Glomerular endothelial cell (primary cell): ENCODE data around the gene CTCF. TPM values are rescaled to one million over a fixed set of nuclear protein-coding genes. Genes with fewer than 3 reads are reported as not detected.
"Not testable (repeated sequence)": the region's sequence is repeated elsewhere in the genome, so short reads cannot be mapped to it uniquely, and the experiment has no call there.

Experiments used
- DNase-seq: peaks from one replicate; pipeline ENCODE4 v3.0.0-alpha.2; 2011; ENCODE audit warnings: low read depth, low spot score; ENCODE audit errors: extremely low read depth
- total RNA-seq: library from RNA; depleted of rRNA; stranded (reverse); fragments of >200 nt; gene quantifications from 2 replicates; pipeline ENCODE4 v1.2.3, GENCODE V29; 2015

The CTCF gene
- total RNA-seq: 27.7 and 34.2 TPM in 2 replicates

GRCh38 chr16:67562526-67562917 lies at the start of gene CTCF:
Gene CTCF (plus strand): TSS chr16:67562526. CDS start chr16:67610833, 48,307 bp downstream.
- no peak for DNase-seq

DNA sequence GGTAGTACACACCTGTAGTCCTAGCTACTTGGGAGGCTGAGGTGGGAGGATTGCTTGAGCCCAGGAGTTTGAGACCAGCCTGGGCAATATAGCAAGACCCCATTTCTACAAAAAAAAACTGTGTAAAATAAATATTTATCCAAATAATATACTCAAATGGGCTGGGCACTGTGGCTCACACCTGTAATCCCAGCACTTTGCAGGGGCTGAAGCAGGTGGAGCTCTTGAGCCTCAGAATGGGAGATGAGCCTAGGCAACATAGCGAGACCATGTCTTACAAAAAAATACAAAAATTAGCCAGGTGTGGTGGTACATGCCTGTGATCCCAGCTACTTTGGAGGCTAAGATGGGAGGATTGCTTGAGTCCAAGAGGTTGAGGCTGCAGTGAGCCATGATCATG lies 48.4 kb upstream of the CTCF start:
- DNase-seq: not testable (repeated sequence)

GRCh38 chr16:67514382-67514828 lies 47.9 kb upstream of the CTCF start:
- DNase-seq: peak; percentile 72

DNA sequence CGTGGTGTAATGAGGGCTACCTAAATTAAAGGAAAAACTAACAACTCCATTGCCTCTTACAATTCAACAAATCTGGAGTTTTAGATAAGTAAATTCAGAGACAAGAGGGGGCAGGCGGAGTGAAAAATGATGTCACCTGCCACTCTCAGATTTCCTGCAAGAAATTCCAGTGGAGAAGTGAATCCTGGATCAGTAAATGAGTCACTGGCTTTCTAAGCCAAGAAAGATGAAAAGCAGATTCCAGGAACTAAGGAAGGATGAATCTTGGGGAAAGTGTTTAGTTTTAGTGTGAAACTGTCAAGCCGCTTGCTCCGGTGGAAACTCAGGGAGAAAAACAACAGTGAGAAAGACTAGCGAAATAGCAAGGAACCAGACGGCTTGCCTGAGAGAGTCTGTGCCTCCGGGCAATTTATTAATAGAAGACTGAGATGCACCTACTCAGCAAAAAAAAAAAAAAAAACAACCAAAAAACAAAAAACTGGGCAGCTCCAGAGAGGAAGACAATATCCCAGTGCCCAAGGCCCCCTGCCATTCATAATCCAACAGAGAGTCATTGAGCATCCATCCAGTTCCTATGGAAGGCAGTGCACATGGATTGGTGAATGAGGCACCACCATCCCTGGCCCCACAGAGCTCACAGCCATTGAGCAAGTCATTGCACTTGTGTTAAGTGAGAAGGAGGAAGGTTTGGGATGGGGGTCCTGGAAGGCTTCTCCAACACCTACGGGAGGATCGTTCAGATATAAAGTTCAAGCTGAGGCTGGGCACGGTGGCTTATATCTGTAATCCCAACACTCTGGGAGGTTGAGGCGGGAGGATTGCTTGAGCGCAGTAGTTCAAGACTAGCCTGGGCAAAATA lies 45.8 kb upstream of the CTCF start:
- DNase-seq: no peak

DNA sequence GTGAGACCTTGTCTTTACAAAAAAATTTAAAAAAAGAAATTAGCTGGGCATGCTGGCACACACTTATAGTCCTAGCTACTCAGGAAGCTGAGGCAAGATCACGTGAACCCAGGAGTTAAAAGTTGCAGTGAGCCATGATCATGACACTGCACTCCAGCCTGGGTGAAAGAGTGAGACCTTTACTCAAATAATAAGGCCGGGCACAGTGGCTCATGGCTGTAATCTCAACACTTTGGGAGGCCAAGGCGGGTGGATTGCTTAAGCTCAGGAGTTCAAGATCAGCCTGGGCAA lies 45.2 kb upstream of the CTCF start:
- DNase-seq: no peak

- no peak for DNase-seq
These were observed 44.5 kb upstream of the CTCF start for GRCh38 chr16:67517661-67518423.

DNA sequence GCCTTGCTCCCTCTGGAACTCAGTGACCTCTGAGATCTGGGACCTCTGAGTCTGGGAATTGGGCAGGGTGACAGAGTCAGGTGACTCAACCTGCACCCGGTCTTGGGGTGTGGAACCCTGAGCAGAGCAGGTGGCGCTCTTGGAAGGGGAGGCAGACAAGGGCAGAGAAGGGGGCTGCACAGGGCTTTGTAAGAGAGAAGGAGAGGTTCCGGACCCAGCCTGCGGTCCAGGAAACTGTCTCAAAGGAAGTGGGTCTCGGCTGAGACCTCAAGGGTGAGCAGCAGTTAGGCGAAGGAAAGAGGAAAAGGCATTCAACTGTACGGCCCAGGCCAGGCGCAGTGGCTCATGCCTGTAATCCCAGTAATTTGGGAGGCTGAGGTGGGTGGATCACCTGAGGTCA lies 43.6 kb upstream of the CTCF start:
- DNase-seq: no peak

GRCh38 chr16:67519242-67519641 lies 43.1 kb upstream of the CTCF start:
- DNase-seq: no peak

GRCh38 chr16:67521095-67521804 lies 41.1 kb upstream of the CTCF start:
- DNase-seq: peak; percentile 92

DNA sequence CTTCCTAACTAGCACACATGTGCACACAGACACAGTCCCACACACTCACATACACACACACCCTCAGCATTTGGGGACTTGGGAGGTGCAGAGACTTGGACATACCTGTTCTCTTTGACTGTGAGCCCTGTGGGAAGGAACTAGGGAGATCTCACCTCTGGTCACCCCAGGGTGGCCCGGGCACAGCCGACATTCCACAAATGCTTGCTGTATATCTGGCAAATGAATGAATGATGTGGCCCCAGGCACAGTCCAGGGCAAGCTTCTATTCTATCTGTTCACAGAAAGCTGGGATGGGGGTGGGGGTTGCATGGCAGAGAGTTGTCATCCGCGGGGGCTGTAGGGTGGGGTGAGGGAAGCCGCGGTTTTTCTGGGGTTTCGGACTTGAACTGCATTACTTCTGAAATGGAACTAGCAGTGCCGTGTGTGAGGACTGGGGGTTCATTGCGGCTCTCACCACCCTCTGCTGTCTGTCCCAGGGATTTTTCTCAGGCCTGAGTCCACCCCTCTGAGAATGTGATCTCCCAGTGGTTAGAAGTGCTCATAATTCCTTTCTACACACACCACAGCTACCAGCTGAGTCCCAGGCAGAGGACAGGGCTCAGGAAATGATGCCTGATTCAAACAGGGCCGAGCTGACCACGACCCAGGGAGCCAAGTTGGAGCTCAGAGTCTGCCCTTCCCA lies 37.0 kb upstream of the CTCF start:
- no peak for DNase-seq

DNA sequence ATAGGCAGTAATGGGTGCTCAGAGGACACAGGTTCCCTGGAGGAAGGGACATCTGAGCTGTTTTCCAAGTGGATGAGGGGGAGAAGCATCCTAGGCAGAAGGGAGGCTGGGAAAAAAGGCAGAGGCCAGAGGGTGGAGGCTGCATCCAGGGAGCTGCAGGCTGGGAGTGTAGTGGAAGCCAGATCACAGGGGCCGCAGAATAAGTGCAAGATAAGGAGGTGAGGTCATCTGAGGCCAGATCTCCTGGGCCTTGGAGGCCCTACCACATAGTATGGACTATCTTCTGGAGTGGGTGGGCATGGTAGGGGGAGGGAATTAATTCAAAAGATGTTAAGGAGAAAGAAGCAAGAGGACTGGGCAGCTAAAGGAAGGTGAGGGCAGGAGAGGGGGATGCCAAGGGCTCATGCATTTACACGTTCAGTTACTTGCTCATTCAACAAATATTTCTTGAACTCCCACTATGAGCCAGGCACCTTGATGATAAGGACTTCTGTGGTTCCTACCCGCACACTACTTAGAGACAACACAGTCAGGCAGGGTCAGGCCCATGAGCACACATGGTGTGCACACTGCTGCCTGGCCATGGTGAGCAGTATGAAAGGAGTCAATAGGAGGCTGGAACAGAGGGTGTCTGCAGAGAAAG lies 36.1 kb upstream of the CTCF start:
- DNase-seq: no peak

DNA sequence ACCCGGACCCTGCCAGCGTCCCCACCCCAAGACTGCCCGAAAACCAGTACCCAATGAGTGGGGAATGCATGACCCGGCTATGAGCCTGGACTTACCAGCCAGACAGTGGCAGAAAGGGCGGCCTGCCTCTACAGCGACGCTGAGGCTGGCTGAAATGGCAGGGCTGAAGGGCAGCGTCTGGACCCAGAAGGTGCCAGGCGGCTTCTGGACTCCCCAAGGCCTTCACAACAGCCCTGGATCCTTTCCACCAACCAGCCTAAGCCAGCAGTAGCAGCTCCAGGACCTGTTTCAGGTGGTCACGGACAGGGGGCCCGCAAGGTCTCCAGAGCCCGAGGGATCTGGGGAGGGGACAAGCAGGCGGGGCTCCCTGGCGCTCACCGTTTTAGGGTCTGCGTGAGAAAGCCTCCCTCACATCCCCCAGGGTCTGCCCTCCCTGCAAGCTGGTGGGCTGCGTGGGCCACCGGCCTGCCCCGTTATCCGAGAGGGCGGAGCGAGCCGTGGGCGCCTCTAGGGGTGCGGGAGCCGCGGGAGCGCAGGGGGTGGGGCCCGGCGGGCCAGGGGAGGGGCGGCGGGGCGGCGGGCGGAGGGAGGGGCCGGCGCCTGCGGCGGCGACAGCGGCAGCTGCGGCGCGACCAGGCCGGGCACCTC lies 34.0 kb upstream of the CTCF start, which contains the start of gene RIPOR1:
Gene RIPOR1 (plus strand): TSS at position 608 of the 648 bp plus-strand sequence. CDS start 9,618 bp downstream, outside the sequence.
- no peak for DNase-seq

DNA sequence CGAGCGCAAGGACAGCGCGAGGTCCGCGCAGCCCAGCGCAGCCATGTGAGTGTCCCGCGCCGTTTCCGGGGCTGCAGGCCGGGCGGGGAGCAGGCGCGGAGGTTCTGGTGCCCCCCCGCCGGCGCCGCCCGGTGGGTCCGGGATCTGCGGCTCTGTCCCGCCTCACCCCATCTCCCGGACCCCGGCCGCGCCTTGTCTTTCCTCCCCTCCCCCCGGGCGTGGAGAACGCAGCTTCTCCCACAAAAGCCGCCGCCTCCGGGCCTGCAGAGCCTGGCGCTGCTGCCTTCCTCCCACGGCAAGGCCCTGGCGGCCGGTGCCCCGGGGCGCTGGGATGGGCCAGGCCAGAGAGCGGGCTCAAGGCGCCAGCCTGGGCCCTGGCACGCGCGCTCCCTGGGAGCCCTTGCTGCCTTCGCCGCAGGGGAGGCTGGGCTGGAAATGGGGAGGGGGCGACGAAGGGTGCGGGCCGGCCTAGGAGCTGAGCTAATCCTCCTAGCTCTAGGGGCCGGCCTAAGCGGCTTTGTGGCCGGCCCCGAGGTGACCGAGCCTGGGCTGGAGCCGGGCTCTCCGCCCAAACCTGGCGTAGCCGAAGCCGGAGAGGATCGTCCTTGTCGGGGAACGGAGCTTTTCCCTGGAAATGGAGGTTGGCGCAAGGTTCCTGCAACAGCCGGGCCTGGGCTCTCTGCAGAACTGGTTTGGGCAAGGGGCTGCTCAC lies 33.3 kb upstream of the CTCF start:
- no peak for DNase-seq

GRCh38 chr16:67529582-67530012 lies 32.7 kb upstream of the CTCF start:
- DNase-seq: no peak

DNA sequence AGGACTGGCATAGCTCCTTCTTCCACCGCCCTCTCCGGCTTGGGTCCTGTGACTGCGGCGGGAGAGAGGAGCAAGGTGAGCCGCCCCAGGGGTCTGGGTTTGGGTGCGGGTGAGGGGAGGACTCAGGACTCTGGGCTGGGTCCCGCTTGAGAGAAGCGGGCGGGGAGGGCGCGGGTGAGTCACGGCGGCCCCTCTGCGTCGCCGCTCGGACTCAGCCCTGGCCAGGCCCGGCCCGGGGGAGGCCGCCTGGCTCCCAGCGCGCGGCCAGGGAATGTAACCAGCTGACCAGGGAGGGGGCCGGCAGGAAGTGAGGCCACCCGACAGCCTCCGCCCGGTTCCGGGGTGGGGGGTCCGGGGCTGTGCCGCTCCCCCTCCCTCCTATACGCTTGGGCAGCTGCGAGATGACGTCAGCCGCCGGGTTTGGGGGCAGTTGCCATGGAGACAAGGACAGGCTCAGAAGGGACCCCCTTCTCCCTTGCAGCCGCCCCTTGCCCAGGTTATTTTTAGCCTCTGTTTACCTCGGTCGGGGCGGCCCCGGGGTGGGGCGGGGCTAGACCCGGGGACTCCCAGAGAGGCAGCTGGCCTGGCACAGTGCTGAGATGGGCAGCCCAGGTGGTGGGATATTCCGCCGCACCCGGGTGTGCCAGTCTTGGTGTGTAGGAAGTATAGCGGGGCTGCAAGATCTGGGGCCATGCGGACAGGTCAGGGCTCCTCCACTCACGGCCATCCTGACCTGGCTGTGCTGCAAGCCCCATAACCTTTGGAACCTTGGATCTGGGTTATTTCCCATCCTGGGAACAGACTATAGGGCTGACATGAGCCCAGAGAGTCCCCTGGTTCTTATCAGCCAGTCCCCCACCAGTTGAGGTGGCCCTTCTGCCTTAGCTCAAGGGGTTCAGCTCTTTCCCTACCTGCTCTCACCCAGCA lies 32.0 kb upstream of the CTCF start:
- no peak for DNase-seq

DNA sequence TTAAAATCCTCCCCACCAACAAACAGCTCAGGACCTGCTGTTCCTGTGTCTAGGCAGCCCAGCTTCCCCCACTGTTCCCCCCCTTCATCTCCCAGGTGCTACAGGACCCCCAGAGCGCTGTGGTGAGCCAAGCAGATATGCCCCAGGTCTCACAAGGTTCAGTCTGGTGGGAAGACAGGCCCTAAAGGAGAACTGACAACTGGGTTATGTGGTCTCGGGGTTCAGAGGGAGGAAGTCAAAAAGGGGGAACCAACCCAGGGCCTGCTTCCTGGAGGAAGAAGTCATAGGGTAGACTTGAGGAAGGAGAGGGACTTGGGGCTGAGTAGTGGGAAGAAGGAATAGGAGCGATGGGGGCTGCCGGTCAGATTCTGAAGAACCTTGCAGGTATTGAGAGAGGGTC lies 31.1 kb upstream of the CTCF start:
- no peak for DNase-seq

DNA sequence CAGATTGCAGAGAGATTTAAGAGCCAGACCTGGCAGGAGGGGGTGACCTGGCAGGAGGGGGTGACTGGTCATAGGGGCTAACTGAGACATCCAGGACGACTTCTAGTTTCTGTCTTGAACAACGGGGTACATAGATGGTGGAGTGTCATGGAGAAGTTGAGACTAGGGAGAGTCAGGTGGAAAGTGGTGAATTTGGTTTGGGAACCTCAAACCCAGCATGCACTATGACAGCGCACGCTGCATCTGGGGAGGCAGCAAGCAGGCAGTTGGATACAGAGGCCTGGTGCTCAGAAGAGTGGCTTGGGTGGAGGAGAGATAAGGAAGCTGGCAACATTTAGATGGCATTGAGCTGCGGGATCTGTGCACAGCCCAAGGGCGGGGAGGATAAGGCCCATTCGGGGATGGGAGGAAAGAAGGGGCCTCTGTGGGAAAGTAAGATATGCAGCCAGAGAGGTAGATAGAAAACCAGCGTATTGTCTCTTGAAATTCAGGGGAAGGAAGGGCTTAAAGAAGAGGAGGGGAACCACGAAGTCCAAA lies 29.2 kb upstream of the CTCF start:
- no peak for DNase-seq

- not testable (repeated sequence) for DNase-seq
These were observed 28.3 kb upstream of the CTCF start for GRCh38 chr16:67533987-67534386.
